Upper lobe of right lung (tissue), 1 donor: Measurements from ENCODE around the gene AGPAT3. TPM values are rescaled to one million over a fixed set of nuclear protein-coding genes. Genes with fewer than 3 reads are reported as not detected.

Experiments
- ATAC-seq: fragments of 200-7000 bp; cut with Tn5 transposase; one replicate; pipeline ENCODE4 v1.9.1; 2020; ENCODE audit warnings: mild to moderate bottlenecking, moderate library complexity
- DNase-seq: peaks from one replicate; pipeline ENCODE4 v3.0.0-alpha.2; 2020
- H3K27ac ChIP-seq: fragments of 200-600 bp; one replicate; pipeline ENCODE4 v1.8.0; 2022
- H3K27me3 ChIP-seq: fragments of 200-600 bp; one replicate; pipeline ENCODE4 v1.8.0; 2022; ENCODE audit warnings: mild to moderate bottlenecking
- H3K36me3 ChIP-seq: fragments of 200-600 bp; one replicate; pipeline ENCODE4 v1.8.0; 2022
- H3K4me1 ChIP-seq: fragments of 200-600 bp; one replicate; pipeline ENCODE4 v1.8.0; 2022
- H3K4me3 ChIP-seq: fragments of 200-600 bp; one replicate; pipeline ENCODE4 v1.8.0; 2022; ENCODE audit warnings: mild to moderate bottlenecking
- H3K9me3 ChIP-seq: fragments of 200-600 bp; one replicate; pipeline ENCODE4 v1.8.0; 2022
- intact Hi-C: fragments of 100-400 bp; cut with DNase I; formaldehyde crosslinking; loops from one replicate; pipeline ENCODE4 v1.11.0; 2022
- total RNA-seq: library from RNA; stranded (reverse); fragmentation: NEBNext Ultra II Directional; extraction: Animal tissue kit (Norgen Biotek cat#: 25700); gene quantifications from one replicate; pipeline ENCODE4 v1.2.1, GENCODE V29; 2021
- TF ChIP-seq, protein P1 (sequence below): fragments of 200-600 bp; IDR thresholded peaks from one replicate; pipeline ENCODE4 v1.8.0; 2022; ENCODE audit warnings: antibody characterized with exemption
- donor health status: DM: no; HTN: yes; CAD: no; lungs with severe emphysema.

AGPAT3 gene
- total RNA-seq, 1 donor from 2014 or later, result 86.0 TPM

DNA sequence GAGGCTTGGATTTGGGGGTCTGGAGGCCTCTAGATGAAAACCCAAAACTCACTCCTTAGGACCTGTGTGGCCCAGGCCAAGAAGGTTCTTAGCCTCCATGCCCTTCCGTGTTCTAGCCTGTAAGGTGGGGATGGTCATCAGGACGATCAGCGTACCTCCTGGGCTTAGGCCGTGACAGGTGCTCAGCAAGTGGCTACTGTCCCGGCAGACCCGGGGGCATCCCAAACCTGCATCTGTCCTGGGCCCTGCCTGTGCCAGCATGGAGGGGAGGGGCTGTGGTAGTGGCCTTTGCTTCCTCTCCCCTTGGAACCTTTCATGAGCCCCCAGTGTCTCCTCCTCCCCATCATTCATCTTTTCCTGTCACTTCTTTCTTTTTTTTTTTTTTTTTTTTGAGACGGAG lies 124.4 kb downstream of the AGPAT3 start:
- Histone ChIP-seq H3K4me1 (no peaks in the 10 kb centered on the region), H3K9me3 (no peaks in the 10 kb centered on the region), H3K36me3 (no peaks in the 10 kb centered on the region), H3K27me3 (no peaks in the 10 kb centered on the region), H3K27ac (no peak overlapping the region), H3K4me3 (no peak overlapping the region)
- ATAC-seq (no peak), DNase-seq (no peak)
- intact Hi-C loops, result no loop called here
- TF ChIP-seq, protein P1, sequence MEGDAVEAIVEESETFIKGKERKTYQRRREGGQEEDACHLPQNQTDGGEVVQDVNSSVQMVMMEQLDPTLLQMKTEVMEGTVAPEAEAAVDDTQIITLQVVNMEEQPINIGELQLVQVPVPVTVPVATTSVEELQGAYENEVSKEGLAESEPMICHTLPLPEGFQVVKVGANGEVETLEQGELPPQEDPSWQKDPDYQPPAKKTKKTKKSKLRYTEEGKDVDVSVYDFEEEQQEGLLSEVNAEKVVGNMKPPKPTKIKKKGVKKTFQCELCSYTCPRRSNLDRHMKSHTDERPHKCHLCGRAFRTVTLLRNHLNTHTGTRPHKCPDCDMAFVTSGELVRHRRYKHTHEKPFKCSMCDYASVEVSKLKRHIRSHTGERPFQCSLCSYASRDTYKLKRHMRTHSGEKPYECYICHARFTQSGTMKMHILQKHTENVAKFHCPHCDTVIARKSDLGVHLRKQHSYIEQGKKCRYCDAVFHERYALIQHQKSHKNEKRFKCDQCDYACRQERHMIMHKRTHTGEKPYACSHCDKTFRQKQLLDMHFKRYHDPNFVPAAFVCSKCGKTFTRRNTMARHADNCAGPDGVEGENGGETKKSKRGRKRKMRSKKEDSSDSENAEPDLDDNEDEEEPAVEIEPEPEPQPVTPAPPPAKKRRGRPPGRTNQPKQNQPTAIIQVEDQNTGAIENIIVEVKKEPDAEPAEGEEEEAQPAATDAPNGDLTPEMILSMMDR, result no peak

DNA sequence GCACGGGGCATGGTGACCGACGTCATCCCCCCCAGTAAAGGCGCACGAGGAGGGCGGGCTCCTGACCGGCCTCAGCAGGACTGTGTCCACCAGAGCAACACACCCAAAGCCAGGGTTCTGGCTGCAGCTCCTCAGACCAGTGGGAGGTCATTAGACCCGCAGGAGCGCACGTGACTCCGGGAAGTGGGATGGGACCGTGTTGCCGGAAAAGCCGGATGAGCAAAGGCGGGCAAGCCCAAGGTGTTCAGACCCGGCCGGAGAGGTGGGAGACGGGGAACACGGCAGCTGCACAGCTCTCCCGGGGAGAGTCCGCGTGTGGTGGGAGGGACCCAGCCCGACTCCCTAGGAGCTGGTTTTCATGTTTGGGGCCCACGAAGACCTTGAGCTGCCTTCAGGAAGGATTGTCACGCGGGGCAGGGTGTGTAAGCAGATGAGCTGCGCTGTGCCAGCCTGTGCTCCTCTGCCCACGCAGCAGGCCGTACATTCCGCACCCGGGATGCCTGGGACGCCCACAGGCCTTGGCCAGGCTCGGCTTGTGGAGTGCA lies 126.5 kb downstream of the AGPAT3 start:
- H3K4me3 ChIP-seq, result no peak overlapping the region
- TF ChIP-seq, protein P1, result no peak
- intact Hi-C loops, result no loop called here
- no peaks in the 10 kb centered on the region for H3K36me3 ChIP-seq
- DNase-seq, result no peak
- H3K4me1 ChIP-seq, result no peaks in the 10 kb centered on the region
- no peaks in the 10 kb centered on the region for H3K9me3 ChIP-seq
- H3K27me3 ChIP-seq, result no peaks in the 10 kb centered on the region
- peak; percentile 19 for ATAC-seq
- no peak overlapping the region for H3K27ac ChIP-seq

DNA sequence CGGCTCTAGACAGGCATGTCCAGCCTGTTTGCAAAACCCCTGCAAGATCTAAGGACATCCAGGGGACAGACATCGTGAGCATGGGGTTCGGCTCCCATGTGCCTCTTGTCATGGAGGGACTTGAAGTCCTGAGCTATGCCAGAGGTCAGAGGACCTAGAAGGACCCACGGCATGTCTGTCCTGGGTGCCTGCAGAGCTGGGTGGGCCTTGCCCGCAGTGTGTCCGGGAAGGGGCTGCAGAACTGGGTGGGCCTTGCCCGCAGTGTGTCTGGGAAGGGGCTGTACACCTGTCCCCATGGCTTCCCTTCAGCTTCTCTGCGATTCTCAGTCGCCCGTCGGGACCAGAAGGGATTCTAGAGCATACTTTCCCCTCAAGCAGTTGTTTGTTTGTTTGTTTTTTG lies 127.1 kb downstream of the AGPAT3 start:
- no peaks in the 10 kb centered on the region for H3K27me3 ChIP-seq
- TF ChIP-seq, protein P1, result no peak
- ATAC-seq (no peak), DNase-seq (no peak)
- H3K36me3 ChIP-seq, result no peaks in the 10 kb centered on the region
- intact Hi-C loops, result no loop called here
- no peak overlapping the region for H3K4me3 ChIP-seq
- no peak overlapping the region for H3K27ac ChIP-seq
- H3K4me1 ChIP-seq, result no peaks in the 10 kb centered on the region
- H3K9me3 ChIP-seq, result no peaks in the 10 kb centered on the region

DNA sequence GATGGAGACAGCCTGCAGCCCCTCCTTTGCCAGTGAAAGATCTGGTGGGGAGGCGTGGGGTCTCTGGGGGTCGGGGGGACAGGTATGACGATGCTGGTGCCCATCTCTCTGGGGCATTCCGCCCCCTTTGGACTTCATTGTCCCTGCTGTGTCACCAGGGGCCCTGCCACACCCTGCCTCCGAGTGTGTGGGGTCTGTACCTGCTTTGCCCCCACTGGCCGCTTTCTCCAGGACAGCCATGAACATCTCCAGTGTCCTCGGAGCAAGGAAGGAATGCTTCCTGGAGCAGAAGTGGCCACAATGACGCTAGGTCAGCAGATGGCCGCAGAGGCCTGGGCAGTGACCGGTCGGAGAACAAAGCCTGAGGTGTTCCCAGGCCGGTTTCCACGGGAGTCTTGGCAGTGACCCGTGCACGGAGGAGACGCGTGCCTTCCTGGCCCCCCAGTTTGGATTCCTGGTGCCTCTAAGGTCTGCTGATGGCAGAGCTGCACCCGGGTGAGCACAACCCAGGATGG lies 128.5 kb downstream of the AGPAT3 start:
- DNase-seq (no peak), ATAC-seq (no peak)
- TF ChIP-seq, protein P1, result no peak
- H3K9me3 ChIP-seq, result no peaks in the 10 kb centered on the region
- H3K27me3 ChIP-seq, result no peaks in the 10 kb centered on the region
- no peaks in the 10 kb centered on the region for H3K4me1 ChIP-seq
- H3K36me3 ChIP-seq, result no peaks in the 10 kb centered on the region
- no peak overlapping the region for H3K4me3 ChIP-seq
- intact Hi-C loops, result no loop called here
- H3K27ac ChIP-seq, result no peak overlapping the region

DNA sequence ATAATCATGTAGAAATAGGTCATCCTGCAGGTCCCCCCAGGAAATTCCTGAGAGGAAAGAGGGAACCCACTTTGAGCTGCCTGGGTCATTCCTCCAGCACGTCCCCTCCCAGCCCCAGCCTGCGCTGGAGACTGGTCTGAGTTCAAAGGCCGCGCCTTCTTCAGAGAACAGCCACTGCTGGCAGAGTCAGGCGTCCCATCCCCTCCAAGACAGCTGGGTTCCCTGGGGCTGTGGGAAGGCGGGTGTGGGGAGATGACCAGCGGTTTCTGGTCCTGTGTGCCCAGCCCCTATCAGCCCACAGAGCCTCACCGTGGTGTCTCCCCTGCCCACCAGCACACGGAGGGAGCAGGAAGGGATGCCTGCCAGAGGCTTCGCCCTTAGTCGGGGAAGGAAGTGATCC lies 129.1 kb downstream of the AGPAT3 start:
- ATAC-seq (no peak), DNase-seq (no peak)
- intact Hi-C loops, result no loop called here
- no peak overlapping the region for H3K4me3 ChIP-seq
- H3K27ac ChIP-seq, result no peak overlapping the region
- no peaks in the 10 kb centered on the region for H3K27me3 ChIP-seq
- TF ChIP-seq, protein P1, result no peak
- no peaks in the 10 kb centered on the region for H3K9me3 ChIP-seq
- no peaks in the 10 kb centered on the region for H3K36me3 ChIP-seq
- no peaks in the 10 kb centered on the region for H3K4me1 ChIP-seq

DNA sequence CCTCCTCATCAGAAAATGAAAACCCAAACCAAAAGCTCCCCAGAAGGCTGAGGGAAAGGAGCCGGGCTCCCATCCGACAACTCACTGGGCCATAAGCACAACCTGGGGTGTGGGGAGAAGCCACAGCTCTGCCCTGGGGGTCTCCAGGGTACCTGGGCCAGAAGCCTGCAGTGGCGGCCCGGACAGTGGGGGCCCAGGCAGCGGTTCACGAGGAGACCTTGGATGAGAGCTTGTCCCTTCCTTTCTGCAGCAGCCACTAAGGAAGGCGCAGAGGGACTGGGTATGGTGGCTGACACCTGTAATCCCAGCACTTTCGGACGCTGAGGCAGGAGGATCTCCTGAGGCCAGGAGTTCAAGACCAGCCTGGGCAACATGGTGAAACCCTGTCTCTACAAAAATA lies 129.6 kb downstream of the AGPAT3 start:
- Histone ChIP-seq H3K4me1 (no peaks in the 10 kb centered on the region), H3K36me3 (no peaks in the 10 kb centered on the region), H3K27me3 (no peaks in the 10 kb centered on the region), H3K27ac (no peak overlapping the region), H3K9me3 (no peaks in the 10 kb centered on the region), H3K4me3 (no peak overlapping the region)
- ATAC-seq (no peak), DNase-seq (no peak)
- TF ChIP-seq, protein P1, result no peak
- intact Hi-C loops, result no loop called here
